Fibroblast of lung (primary cell): ENCODE results near the gene FBXO3. TPM values are rescaled to one million over a fixed set of nuclear protein-coding genes. Genes with fewer than 3 reads are reported as not detected.

Experiments used
- DNase-seq, 2 donors: peaks; one replicate each; pipeline versions ENCODE4 v3.0.0 to v3.0.0-alpha.2; 2010; ENCODE audit warnings: low read depth in 2 of 2
- H2AFZ ChIP-seq: 2 replicates; pipeline ENCODE4 v1.5.1; 2012; ENCODE audit warnings: low read length, control low read depth, inconsistent platforms
- H3K27ac ChIP-seq: 2 replicates; pipeline ENCODE4 v1.5.1; 2011; ENCODE audit warnings: low read length, control low read depth; ENCODE audit not compliant: insufficient read depth
- H3K27me3 ChIP-seq: 2 replicates; pipeline ENCODE4 v1.5.1; 2011; ENCODE audit warnings: mild to moderate bottlenecking, low read length; ENCODE audit not compliant: control insufficient read depth, insufficient read depth
- H3K36me3 ChIP-seq: 2 replicates; pipeline ENCODE4 v1.5.1; 2011; ENCODE audit warnings: low read length; ENCODE audit not compliant: control insufficient read depth, insufficient read depth
- H3K4me1 ChIP-seq: 2 replicates; pipeline ENCODE4 v1.5.1; 2011; ENCODE audit warnings: low read length; ENCODE audit not compliant: control insufficient read depth, insufficient read depth; ENCODE audit errors: extremely low read depth
- H3K4me2 ChIP-seq: 2 replicates; pipeline ENCODE4 v1.5.1; 2011; ENCODE audit warnings: low read length, control low read depth; ENCODE audit not compliant: insufficient read depth; ENCODE audit errors: extremely low read depth
- H3K4me3 ChIP-seq, 4 experiments: fragments of 200-600 bp in 1 of 4; sonication (generic) in 1 of 4; replicated peaks in 1 of 4; 2 replicates each; pipeline ENCODE4 v1.5.1; 2011 to 2016; ENCODE audit warnings: low read length in 4 of 4, low read depth in 3 of 4, mild to moderate bottlenecking in 3 of 4, control low read depth in 2 of 4, inconsistent platforms in 1 of 4, mixed read lengths in 1 of 4; ENCODE audit not compliant: insufficient read depth in 1 of 4; ENCODE audit errors: control extremely low read depth in 1 of 4
- H3K79me2 ChIP-seq: 2 replicates; pipeline ENCODE4 v1.5.1; 2012; ENCODE audit warnings: mild to moderate bottlenecking, low read length, inconsistent platforms; ENCODE audit not compliant: control insufficient read depth, insufficient read depth
- H3K9ac ChIP-seq: 2 replicates; pipeline ENCODE4 v1.5.1; 2011; ENCODE audit warnings: mild to moderate bottlenecking, low read length, control low read depth; ENCODE audit not compliant: insufficient read depth
- H3K9me3 ChIP-seq: 2 replicates; pipeline ENCODE4 v1.5.1; 2012; ENCODE audit warnings: low read depth, low read length; ENCODE audit not compliant: control insufficient read depth, insufficient read depth
- H4K20me1 ChIP-seq: 2 replicates; pipeline ENCODE4 v1.5.1; 2011; ENCODE audit warnings: low read length; ENCODE audit not compliant: control insufficient read depth, insufficient read depth; ENCODE audit errors: extremely low read depth
- CTCF ChIP-seq, 2 donors: IDR thresholded peaks in 1 of 2; conservative IDR thresholded peaks in 1 of 2; 1 replicate in 1 of 2; 2 replicates in 1 of 2; pipeline ENCODE4 v1.5.1; 2011 to 2012; ENCODE audit warnings: low read length in 2 of 2, control low read depth in 1 of 2, inconsistent platforms in 1 of 2, low read depth in 1 of 2, mild to moderate bottlenecking in 1 of 2
- EZH2 ChIP-seq: IDR thresholded peaks from 2 replicates; pipeline ENCODE4 v1.5.1; 2012; ENCODE audit warnings: low read length, control low read depth, mild to moderate bottlenecking; ENCODE audit errors: missing control alignments
- polyA plus RNA-seq, 2 donors: library from polyadenylated mRNA; depleted of rRNA in 1 of 2; stranded (reverse) in 1 of 2; unstranded in 1 of 2; fragments of >200 nt; gene quantifications; 2 replicates each; pipeline ENCODE4 v1.2.1, GENCODE V29; 2011 to 2012; ENCODE audit warnings: missing spikeins in 1 of 2
- total RNA-seq: library from RNA; depleted of rRNA; stranded (reverse); fragments of >200 nt; gene quantifications from 2 replicates; pipeline ENCODE4 v1.2.1, GENCODE V29; 2014

Gene FBXO3
- total and polyA plus RNA-seq, 2 donors (not counting 1 experiment from before 2014, with no cell fraction given) = 28.7 to 46.2 TPM

- peak; percentile 55 to 81 for DNase-seq
- H3K4me2 ChIP-seq = peak overlapping the region; percentile 27
- no peaks in the 10 kb centered on the region for H3K27me3 ChIP-seq
- no peak overlapping the region for H3K27ac ChIP-seq
- no peak for TF ChIP-seq CTCF (conservative IDR thresholded peaks at IDR 0.05 in 1 of 2, IDR thresholded peaks at IDR 0.05 in 1 of 2; ENCODE audit: low read depth in 1 of 2, low read length in 2 of 2)
- no peak for TF ChIP-seq EZH2
- no peaks in the 10 kb centered on the region for H3K79me2 ChIP-seq
- no peaks in the 10 kb centered on the region for H3K9me3 ChIP-seq
- no peak overlapping the region for H3K9ac ChIP-seq
- H3K4me1 ChIP-seq = peaks cover 3% of the 10 kb centered on the region
- H3K4me3 ChIP-seq = no peak overlapping the region
- H4K20me1 ChIP-seq = no peaks in the 10 kb centered on the region
- no peak overlapping the region for H2AFZ ChIP-seq
- peaks cover 1% of the 10 kb centered on the region for H3K36me3 ChIP-seq
Measured at GRCh38 chr11:33747979-33748378, 26.3 kb downstream of the FBXO3 start.

GRCh38 chr11:33743291-33743690 lies 31.0 kb downstream of the FBXO3 start:
- H3K9me3 ChIP-seq = no peaks in the 10 kb centered on the region
- no peak overlapping the region for H3K9ac ChIP-seq

GRCh38 chr11:33742249-33742851 lies 32.0 kb downstream of the FBXO3 start:
- Histone ChIP-seq H4K20me1 (no peaks in the 10 kb centered on the region), H3K27ac (no peak overlapping the region), H3K9ac (no peak overlapping the region), H3K4me2 (no peak overlapping the region), H3K79me2 (no peaks in the 10 kb centered on the region), H3K9me3 (no peaks in the 10 kb centered on the region), H3K4me3 (no peak overlapping the region), H3K27me3 (no peaks in the 10 kb centered on the region), H3K4me1 (peaks cover 9% of the 10 kb centered on the region), H2AFZ (no peak overlapping the region), H3K36me3 (peaks cover 1% of the 10 kb centered on the region)
- TF ChIP-seq CTCF (conservative IDR thresholded peaks at IDR 0.05 in 1 of 2, IDR thresholded peaks at IDR 0.05 in 1 of 2; ENCODE audit: low read depth in 1 of 2, low read length in 2 of 2) (peak in 1 of 2 donors; percentile 42), EZH2 (no peak)
- peak in 1 of 2 donors; percentile 65 for DNase-seq

More at GRCh38 chr11:33743291-33743690, 31.0 kb downstream of the FBXO3 start:
- Histone ChIP-seq H4K20me1 (no peaks in the 10 kb centered on the region), H3K4me3 (no peak overlapping the region), H3K27me3 (no peaks in the 10 kb centered on the region), H3K36me3 (peaks cover 1% of the 10 kb centered on the region), H2AFZ (no peak overlapping the region), H3K4me1 (peaks cover 1% of the 10 kb centered on the region), H3K4me2 (no peak overlapping the region), H3K79me2 (no peaks in the 10 kb centered on the region), H3K27ac (no peak overlapping the region)
- no peak for DNase-seq
- TF ChIP-seq EZH2 (no peak), CTCF (conservative IDR thresholded peaks at IDR 0.05 in 1 of 2, IDR thresholded peaks at IDR 0.05 in 1 of 2; ENCODE audit: low read depth in 1 of 2, low read length in 2 of 2) (no peak)
